Spleen (tissue), 7 donors: Measurements from ENCODE around the gene SSUH2.

ENCODE experiments used
- POLR2A ChIP-seq, 3 donors: fragments of 450-650 bp; IDR thresholded peaks; one replicate each; pipeline ENCODE4 v1.5.1; 2017; ENCODE audit warnings: antibody characterized with exemption in 3 of 3, mild to moderate bottlenecking in 1 of 3
- TF ChIP-seq, protein P1 (sequence below), 11 experiments: fragments of 200-600 bp in 7 of 11; fragments of 450-650 bp in 4 of 11; sonication (generic) in 4 of 11; IDR thresholded peaks in 8 of 11; conservative IDR thresholded peaks in 3 of 11; 1 replicate in 7 of 11; 2 replicates in 4 of 11; pipeline versions ENCODE4 v1.4.0 to v1.8.0; 2016 to 2021; ENCODE audit warnings: antibody characterized with exemption in 11 of 11, inconsistent platforms in 4 of 11, mild to moderate bottlenecking in 1 of 11
- donor health status: DM: no; HTN: no; CAD: no; lungs with moderate emphysema.
- donor health status: DM: no; HTN: no; CAD: no.
- donor health status: DM: no; HTN: no; CAD: no.

DNA sequence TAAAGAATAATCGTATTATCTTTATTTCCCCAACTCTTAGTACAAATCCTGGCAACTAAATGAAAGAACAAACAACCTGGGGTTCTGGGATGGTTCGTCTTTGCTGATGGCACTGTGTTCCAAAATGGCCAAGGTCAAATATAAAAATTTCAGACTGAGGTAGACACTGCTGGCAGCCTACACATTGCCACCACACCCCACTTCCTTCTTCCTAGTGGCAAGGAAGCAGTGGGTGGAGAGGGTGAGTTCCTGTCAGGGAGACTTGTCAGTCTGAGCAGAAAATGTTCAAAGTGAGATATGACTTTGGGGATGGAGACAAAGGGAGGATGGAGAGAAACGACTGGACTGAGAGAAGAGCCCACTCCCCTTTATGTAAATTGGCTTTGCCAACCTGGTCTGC lies 73.3 kb downstream of the SSUH2 start:
- TF ChIP-seq, protein P1, sequence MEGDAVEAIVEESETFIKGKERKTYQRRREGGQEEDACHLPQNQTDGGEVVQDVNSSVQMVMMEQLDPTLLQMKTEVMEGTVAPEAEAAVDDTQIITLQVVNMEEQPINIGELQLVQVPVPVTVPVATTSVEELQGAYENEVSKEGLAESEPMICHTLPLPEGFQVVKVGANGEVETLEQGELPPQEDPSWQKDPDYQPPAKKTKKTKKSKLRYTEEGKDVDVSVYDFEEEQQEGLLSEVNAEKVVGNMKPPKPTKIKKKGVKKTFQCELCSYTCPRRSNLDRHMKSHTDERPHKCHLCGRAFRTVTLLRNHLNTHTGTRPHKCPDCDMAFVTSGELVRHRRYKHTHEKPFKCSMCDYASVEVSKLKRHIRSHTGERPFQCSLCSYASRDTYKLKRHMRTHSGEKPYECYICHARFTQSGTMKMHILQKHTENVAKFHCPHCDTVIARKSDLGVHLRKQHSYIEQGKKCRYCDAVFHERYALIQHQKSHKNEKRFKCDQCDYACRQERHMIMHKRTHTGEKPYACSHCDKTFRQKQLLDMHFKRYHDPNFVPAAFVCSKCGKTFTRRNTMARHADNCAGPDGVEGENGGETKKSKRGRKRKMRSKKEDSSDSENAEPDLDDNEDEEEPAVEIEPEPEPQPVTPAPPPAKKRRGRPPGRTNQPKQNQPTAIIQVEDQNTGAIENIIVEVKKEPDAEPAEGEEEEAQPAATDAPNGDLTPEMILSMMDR (IDR thresholded peaks at IDR 0.05 in 8 of 11, conservative IDR thresholded peaks at IDR 0.05 in 3 of 11): no peak
- TF ChIP-seq POLR2A (IDR thresholded peaks at IDR 0.05): no peak
